ENCODE measurements around the gene TRIM9.

- no peak for TF ChIP-seq JUN (IDR thresholded peaks at IDR 0.05; ENCODE audit: borderline replicate concordance, insufficient read depth, insufficient read length, low read depth)
- TF ChIP-seq, protein P1, sequence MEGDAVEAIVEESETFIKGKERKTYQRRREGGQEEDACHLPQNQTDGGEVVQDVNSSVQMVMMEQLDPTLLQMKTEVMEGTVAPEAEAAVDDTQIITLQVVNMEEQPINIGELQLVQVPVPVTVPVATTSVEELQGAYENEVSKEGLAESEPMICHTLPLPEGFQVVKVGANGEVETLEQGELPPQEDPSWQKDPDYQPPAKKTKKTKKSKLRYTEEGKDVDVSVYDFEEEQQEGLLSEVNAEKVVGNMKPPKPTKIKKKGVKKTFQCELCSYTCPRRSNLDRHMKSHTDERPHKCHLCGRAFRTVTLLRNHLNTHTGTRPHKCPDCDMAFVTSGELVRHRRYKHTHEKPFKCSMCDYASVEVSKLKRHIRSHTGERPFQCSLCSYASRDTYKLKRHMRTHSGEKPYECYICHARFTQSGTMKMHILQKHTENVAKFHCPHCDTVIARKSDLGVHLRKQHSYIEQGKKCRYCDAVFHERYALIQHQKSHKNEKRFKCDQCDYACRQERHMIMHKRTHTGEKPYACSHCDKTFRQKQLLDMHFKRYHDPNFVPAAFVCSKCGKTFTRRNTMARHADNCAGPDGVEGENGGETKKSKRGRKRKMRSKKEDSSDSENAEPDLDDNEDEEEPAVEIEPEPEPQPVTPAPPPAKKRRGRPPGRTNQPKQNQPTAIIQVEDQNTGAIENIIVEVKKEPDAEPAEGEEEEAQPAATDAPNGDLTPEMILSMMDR (IDR thresholded peaks at IDR 0.05; ENCODE audit: extremely low read depth in 1 of 2, insufficient read depth in 1 of 2, low read depth in 1 of 2, low read length in 2 of 2) = no peak
- no peak for TF ChIP-seq POLR2A (IDR thresholded peaks at IDR 0.05; ENCODE audit: low read depth, low read length)
- TF ChIP-seq POLR2AphosphoS5 (IDR thresholded peaks at IDR 0.05; ENCODE audit: insufficient read depth, low read depth, low read length) = no peak
- TF ChIP-seq, protein P2, sequence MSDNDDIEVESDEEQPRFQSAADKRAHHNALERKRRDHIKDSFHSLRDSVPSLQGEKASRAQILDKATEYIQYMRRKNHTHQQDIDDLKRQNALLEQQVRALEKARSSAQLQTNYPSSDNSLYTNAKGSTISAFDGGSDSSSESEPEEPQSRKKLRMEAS (IDR thresholded peaks at IDR 0.05; ENCODE audit: insufficient read depth, insufficient read length) = no peak
- no peak for TF ChIP-seq EZH2 (IDR thresholded peaks at IDR 0.05; ENCODE audit: borderline replicate concordance, low read depth, low read length, severe bottlenecking)
- TF ChIP-seq FOS (IDR thresholded peaks at IDR 0.05; ENCODE audit: borderline replicate concordance, insufficient read depth, low read length) = no peak
- TF ChIP-seq MYC (IDR thresholded peaks at IDR 0.05; ENCODE audit: low read depth, low read length) = no peak
These were observed 1.9 kb downstream of the TRIM9 start for GRCh38 chr14:51092965-51093364.

Data from endothelial cell of umbilical vein (primary cell).